Measurements from ENCODE around the gene TXNRD3. TPM values are rescaled to one million over a fixed set of nuclear protein-coding genes. Genes with fewer than 3 reads are reported as not detected.

Gene TXNRD3
- total RNA-seq, 1 experiment from 2014 or later, result 8.1 TPM

DNA sequence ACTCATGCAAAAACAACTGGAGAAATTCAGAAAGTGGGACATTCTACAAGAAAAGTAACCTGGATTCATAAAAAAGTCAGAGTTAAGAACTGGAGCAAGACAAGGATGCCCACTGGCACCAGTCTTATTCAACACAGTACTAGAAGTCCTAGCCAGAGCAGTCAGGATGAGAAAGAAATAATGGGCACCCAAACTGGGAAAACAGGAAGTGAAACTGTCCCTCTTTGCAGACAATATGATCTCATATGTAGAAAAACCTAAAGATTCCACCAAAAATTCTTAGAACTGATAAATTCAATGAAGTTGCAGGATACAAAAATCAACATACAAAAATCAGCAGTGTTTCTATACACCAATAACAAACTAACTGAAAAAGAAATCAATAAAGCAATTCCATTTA is 37.4 kb downstream of the TXNRD3 start:
- no peaks in the 10 kb centered on the region for H3K9me3 Mint-ChIP-seq
- no peak overlapping the region for H3K4me2 ChIP-seq (ENCODE audit: insufficient read depth, insufficient read length, low read length)

More for the DNA sequence above, 37.4 kb downstream of the TXNRD3 start:
- Histone ChIP-seq H3K79me2 (ENCODE audit: insufficient read depth, low read length) (no peaks in the 10 kb centered on the region), H3T11ph (ENCODE audit: low read length) (no peak overlapping the region), H4K5ac (ENCODE audit: insufficient read length, low read depth, low read length) (no peak overlapping the region), H2BK12ac (ENCODE audit: insufficient read length, low read depth, low read length) (no peak overlapping the region), H2BK120ac (ENCODE audit: low read depth, low read length, poor library complexity, severe bottlenecking) (no peak overlapping the region), H4K8ac (replicated peaks; ENCODE audit: insufficient read length, low read depth, low read length) (no peak overlapping the region), H3K4ac (ENCODE audit: low read depth, low read length) (no peak overlapping the region), H3K23ac (ENCODE audit: insufficient read length, low read depth, low read length) (no peak overlapping the region), H3K4me1 (ENCODE audit: insufficient read depth, low read length) (no peaks in the 10 kb centered on the region), H3K27me3 (ENCODE audit: insufficient read depth, low read length) (no peaks in the 10 kb centered on the region), H3K9me3 (ENCODE audit: control insufficient read depth, low read depth, low read length) (no peaks in the 10 kb centered on the region), H3K9ac (ENCODE audit: extremely low read depth, insufficient read length, low read length) (no peak overlapping the region), H3K27ac (ENCODE audit: insufficient read length, low read depth, low read length) (no peak overlapping the region), H3K56ac (ENCODE audit: insufficient read length, low read depth, low read length) (no peak overlapping the region), H2BK15ac (ENCODE audit: low read depth, low read length) (no peak overlapping the region), H4K91ac (ENCODE audit: insufficient read length, low read depth, low read length) (no peak overlapping the region), H2AK5ac (ENCODE audit: insufficient read length, low read length) (no peak overlapping the region), H2BK20ac (ENCODE audit: low read depth, low read length, poor library complexity, severe bottlenecking) (no peak overlapping the region), H2BK5ac (ENCODE audit: insufficient read length, low read length) (no peak overlapping the region), H3K23me2 (ENCODE audit: insufficient read length, low read depth, low read length, poor library complexity, severe bottlenecking) (no peaks in the 10 kb centered on the region), H3K18ac (ENCODE audit: insufficient read length, low read depth, low read length) (no peak overlapping the region), H2AFZ (ENCODE audit: low read length) (no peak overlapping the region), H3K79me1 (ENCODE audit: insufficient read depth, low read depth, low read length, poor library complexity, severe bottlenecking) (no peaks in the 10 kb centered on the region), H4K20me1 (ENCODE audit: control insufficient read depth, insufficient read depth, insufficient read length) (no peaks in the 10 kb centered on the region), H3K14ac (ENCODE audit: insufficient read depth, low read length) (no peak overlapping the region)
- TF ChIP-seq, protein P1, sequence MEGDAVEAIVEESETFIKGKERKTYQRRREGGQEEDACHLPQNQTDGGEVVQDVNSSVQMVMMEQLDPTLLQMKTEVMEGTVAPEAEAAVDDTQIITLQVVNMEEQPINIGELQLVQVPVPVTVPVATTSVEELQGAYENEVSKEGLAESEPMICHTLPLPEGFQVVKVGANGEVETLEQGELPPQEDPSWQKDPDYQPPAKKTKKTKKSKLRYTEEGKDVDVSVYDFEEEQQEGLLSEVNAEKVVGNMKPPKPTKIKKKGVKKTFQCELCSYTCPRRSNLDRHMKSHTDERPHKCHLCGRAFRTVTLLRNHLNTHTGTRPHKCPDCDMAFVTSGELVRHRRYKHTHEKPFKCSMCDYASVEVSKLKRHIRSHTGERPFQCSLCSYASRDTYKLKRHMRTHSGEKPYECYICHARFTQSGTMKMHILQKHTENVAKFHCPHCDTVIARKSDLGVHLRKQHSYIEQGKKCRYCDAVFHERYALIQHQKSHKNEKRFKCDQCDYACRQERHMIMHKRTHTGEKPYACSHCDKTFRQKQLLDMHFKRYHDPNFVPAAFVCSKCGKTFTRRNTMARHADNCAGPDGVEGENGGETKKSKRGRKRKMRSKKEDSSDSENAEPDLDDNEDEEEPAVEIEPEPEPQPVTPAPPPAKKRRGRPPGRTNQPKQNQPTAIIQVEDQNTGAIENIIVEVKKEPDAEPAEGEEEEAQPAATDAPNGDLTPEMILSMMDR (conservative IDR thresholded peaks at IDR 0.05), result no peak
- no peak for DNase-seq
- no peaks in the 10 kb centered on the region; a peak in 1 of 7 replicates for H3K36me3 Mint-ChIP-seq (ENCODE audit: insufficient read depth in 1 of 3, low read depth in 3 of 3)
- no peak overlapping the region for H3K4me3 Mint-ChIP-seq
- no peaks in the 10 kb centered on the region for H3K27me3 Mint-ChIP-seq (ENCODE audit: low read depth)
- no peak overlapping the region for H3K27ac Mint-ChIP-seq
- H3K4me1 Mint-ChIP-seq, result no peaks in the 10 kb centered on the region

All from H9 (cell line).